GM12878 (cell line): ENCODE results near the gene NR2E3. TPM values are rescaled to one million over a fixed set of nuclear protein-coding genes. Genes with fewer than 3 reads are reported as not detected.

ENCODE experiments used
- ATAC-seq: fragments of 200-7000 bp; cut with Tn5 transposase; 3 replicates; pipeline ENCODE4 v1.9.1; 2020; ENCODE audit warnings: mild to moderate bottlenecking, moderate library complexity
- BruUV-seq: library from RNA; stranded (reverse); fragments of 400-500 nt; replicated peaks from 2 replicates; lab custom pipeline; 2021; lab: Mats Ljungman, UMichigan
- CTCF ChIA-PET: fragments of 300-600 bp; sonication (Branson Sonifier 250); formaldehyde crosslinking; extraction: SDS; loops from one replicate; lab custom pipeline; 2021; ENCODE audit warnings: inconsistent platforms; lab: Yijun Ruan, JAX
- POLR2A ChIA-PET: fragments of 350-600 bp; formaldehyde crosslinking; extraction: SDS; loops from one replicate; lab custom pipeline; 2021; ENCODE audit warnings: inconsistent platforms; lab: Charles Lee
- RAD21 ChIA-PET: fragments of 300-600 bp; sonication (Branson Sonifier 250); formaldehyde crosslinking; loops from one replicate; lab custom pipeline; 2023; ENCODE audit warnings: antibody characterized with exemption; ENCODE audit not compliant: unreplicated experiment; lab: Charles Lee
- SMC1A ChIA-PET: fragments of 300-600 bp; sonication (Branson Sonifier 250); formaldehyde crosslinking; loops from one replicate; lab custom pipeline; 2023; ENCODE audit not compliant: unreplicated experiment, uncharacterized antibody; lab: Charles Lee
- DNase-seq: peaks from one replicate; pipeline ENCODE4 v3.0.0-alpha.2; 2011; ENCODE audit warnings: low read depth, low spot score
- FAIRE-seq: peaks from 3 replicates; lab custom pipeline; 2011; peaks lifted over from hg19 to GRCh38; lab: Jason Lieb, UNC
- H2AFZ ChIP-seq: 2 replicates; pipeline ENCODE4 v1.6.0; 2011; ENCODE audit warnings: low read depth, low read length, control low read depth; ENCODE audit not compliant: control insufficient read depth
- H3K27ac ChIP-seq: 2 replicates; pipeline ENCODE4 v1.5.1; 2011; ENCODE audit warnings: control low read depth; ENCODE audit not compliant: control insufficient read depth, insufficient read depth
- H3K27me3 ChIP-seq, 2 experiments: replicated peaks in 1 of 2; 2 replicates each; pipeline versions ENCODE4 v1.6.0 to v1.6.1; 2011; ENCODE audit warnings: low read length in 1 of 2; ENCODE audit not compliant: control insufficient read depth in 2 of 2, insufficient read depth in 2 of 2
- H3K36me3 ChIP-seq, 2 experiments: 2 replicates each; pipeline ENCODE4 v1.5.1; 2011; ENCODE audit warnings: low read length in 1 of 2; ENCODE audit not compliant: control insufficient read depth in 2 of 2, insufficient read depth in 2 of 2
- H3K4me1 ChIP-seq: 2 replicates; pipeline ENCODE4 v1.6.1; 2011; ENCODE audit warnings: mild to moderate bottlenecking, low read length, moderate library complexity, mixed read lengths; ENCODE audit not compliant: control insufficient read depth, insufficient read depth
- H3K4me2 ChIP-seq: 2 replicates; pipeline ENCODE4 v1.6.0; 2011; ENCODE audit warnings: control low read depth; ENCODE audit not compliant: control insufficient read depth, insufficient read depth
- H3K4me3 ChIP-seq: fragments of 200-600 bp; sonication (generic); 2 replicates; pipeline ENCODE4 v1.5.1; 2016
- H3K79me2 ChIP-seq: 2 replicates; pipeline ENCODE4 v1.6.0; 2011; ENCODE audit warnings: low read length; ENCODE audit not compliant: control insufficient read depth, insufficient read depth
- H3K9ac ChIP-seq: 2 replicates; pipeline ENCODE4 v1.8.0; 2011; ENCODE audit warnings: low read length, control low read depth, mixed read lengths; ENCODE audit not compliant: control insufficient read depth, insufficient read depth
- H3K9me3 ChIP-seq: replicated peaks from 3 replicates; pipeline ENCODE4 v1.5.1; 2011; ENCODE audit warnings: mild to moderate bottlenecking, low read length; ENCODE audit not compliant: control insufficient read depth, insufficient read depth
- H4K20me1 ChIP-seq: 2 replicates; pipeline ENCODE4 v1.6.0; 2011; ENCODE audit not compliant: control insufficient read depth, insufficient read depth
- BCL3 ChIP-seq: IDR thresholded peaks from 2 replicates; pipeline ENCODE4 v1.6.1; 2011; ENCODE audit warnings: borderline replicate concordance, low read depth, mild to moderate bottlenecking, moderate library complexity, low read length; ENCODE audit not compliant: insufficient read depth, poor library complexity, severe bottlenecking
- BCLAF1 ChIP-seq: fragments of 450-650 bp; IDR thresholded peaks from 2 replicates; pipeline ENCODE4 v1.6.1; 2017; ENCODE audit warnings: antibody characterized with exemption, mild to moderate bottlenecking, moderate library complexity
- DPF2 ChIP-seq: fragments of 450-650 bp; IDR thresholded peaks from 2 replicates; pipeline ENCODE4 v1.6.1; 2017; ENCODE audit warnings: mild to moderate bottlenecking
- IRF3 ChIP-seq: fragments of 450-650 bp; IDR thresholded peaks from 2 replicates; pipeline ENCODE4 v1.6.1; 2014; ENCODE audit warnings: mild to moderate bottlenecking
- SPI1 ChIP-seq: IDR thresholded peaks from 2 replicates; pipeline ENCODE4 v1.6.1; 2011; ENCODE audit warnings: low read depth, mild to moderate bottlenecking, low read length, moderate library complexity, borderline replicate concordance; ENCODE audit not compliant: insufficient read depth
- SRF ChIP-seq, 2 experiments: IDR thresholded peaks; 2 replicates each; pipeline ENCODE4 v1.6.1; 2011; ENCODE audit warnings: low read depth in 2 of 2, low read length in 2 of 2, mild to moderate bottlenecking in 1 of 2, moderate library complexity in 1 of 2
- WGBS: methylation state at CpG from one replicate; pipeline ENCODE4 v1.1.6; 2016; ENCODE audit warnings: low lambda C conversion rate; ENCODE audit not compliant: insufficient replicate concordance, insufficient coverage; ENCODE audit errors: missing lambda C conversion rate; 5-methylcytosine and 5-hydroxymethylcytosine counted together
- in situ Hi-C: fragments of 300-500 bp; cut with MboI; formaldehyde crosslinking; loops from 9 replicates; pipeline ENCODE4 v1.14.3; 2018; ENCODE audit warnings: mixed read lengths
- intact Hi-C: fragments of 100-400 bp; cut with micrococcal nuclease; formaldehyde crosslinking; loops from one replicate; pipeline ENCODE4 v1.14.2; 2022; ENCODE audit not compliant: unreplicated experiment
- polyA plus RNA-seq, 11 experiments: library from polyadenylated mRNA; depleted of rRNA in 4 of 11; unstranded in 6 of 11; stranded (reverse) in 5 of 11; fragments of >200 nt; fragmentation: Nextera tagmentation in 4 of 11; fragmentation: Illumina TruSeq in 1 of 11; extraction: Ambion mirVana in 4 of 11; extraction: Trizol in 1 of 11; gene quantifications; 1 replicate in 1 of 11; 2 replicates in 10 of 11; pipeline versions ENCODE4 v1.2.1 to v1.2.3, GENCODE V29; 2011 to 2016; ENCODE audit warnings: inconsistent platforms in 2 of 11, missing spikeins in 2 of 11, low read depth in 1 of 11
- total RNA-seq, 4 experiments: library from RNA; depleted of rRNA in 3 of 4; stranded (reverse); fragments of >200 nt in 3 of 4; fragmentation: Illumina TruSeq in 1 of 4; extraction: Trizol in 1 of 4; gene quantifications; 2 replicates each; pipeline versions ENCODE4 v1.2.1 to v1.2.3, GENCODE V29; 2013 to 2021

The NR2E3 gene
- total and polyA plus RNA-seq, 10 of the 15 experiments (the other 5 are each of a cell fraction or from before 2014, with no cell fraction given): 0.05 to 0.11 (median 0.11) TPM; not detected in 7

- Histone ChIP-seq H3K27ac (no peak overlapping the region), H4K20me1 (no peaks in the 10 kb centered on the region)
- TF ChIP-seq BCL3: no peak
- TF ChIP-seq BCLAF1: no peak
- no peak for TF ChIP-seq SPI1
- TF ChIP-seq IRF3: no peak
- TF ChIP-seq DPF2: no peak
- no peak for TF ChIP-seq SRF (IDR thresholded peaks at IDR 0.05; ENCODE audit: low read depth in 2 of 2, low read length in 2 of 2)
- TF ChIP-seq, all 136 proteins: peak for 0
- RAD21 ChIA-PET: no interaction called here
- Histone ChIP-seq H3K9me3 (no peaks in the 10 kb centered on the region), H3K36me3 (no peaks in the 10 kb centered on the region), H3K4me3 (no peak overlapping the region), H2AFZ (no peak overlapping the region), H3K4me1 (no peaks in the 10 kb centered on the region), H3K79me2 (no peaks in the 10 kb centered on the region), H3K27me3 (peaks cover 0 to 1% of the 10 kb centered on the region in 2 experiments; a peak in 1 of 4 replicates), H3K9ac (no peak overlapping the region), H3K4me2 (no peak overlapping the region)
- 68% methylated on average over 7 of the region's 7 CpGs for WGBS
- FAIRE-seq: no peak
- POLR2A ChIA-PET: no interaction called here
- ATAC-seq: no peak
- DNase-seq: no peak
- SMC1A ChIA-PET: interaction anchor here (1.5 kb wide), 1 partner anchor 46 kb away, joined by 3 read pairs; no protein-coding TSS in a partner anchor
- CTCF ChIA-PET: interaction anchor here (0.6 to 1.7 kb wide), 3 partner anchors 8 to 48 kb away, joined by 4 to 6 read pairs (median 6); no protein-coding TSS in a partner anchor
- no TSS peak for BruUV-seq
- intact Hi-C loops (no loop called here), in situ Hi-C loops (no loop called here)
These were observed 18.4 kb upstream of the NR2E3 start for GRCh38 chr15:71791975-71792374.
